ENCODE results near the gene SYNE2. TPM values are rescaled to one million over a fixed set of nuclear protein-coding genes. Genes with fewer than 3 reads are reported as not detected.

Gene SYNE2
- total RNA-seq, 1 experiment from 2014 or later = 94.2 TPM

- Histone ChIP-seq H3K27me3 (ENCODE audit: insufficient read depth, low read depth) (no peaks in the 10 kb centered on the region), H3K4me1 (replicated peaks; ENCODE audit: insufficient read depth) (no peaks in the 10 kb centered on the region), H3K9me2 (ENCODE audit: insufficient read depth) (no peaks in the 10 kb centered on the region), H3K4me2 (no peak overlapping the region), H3K79me2 (ENCODE audit: low read depth) (no peaks in the 10 kb centered on the region), H3K4me3 (no peak overlapping the region), H3K9me3 (ENCODE audit: insufficient read depth, low read depth) (no peaks in the 10 kb centered on the region), H3K36me3 (ENCODE audit: low read depth) (no peaks in the 10 kb centered on the region), H3K27ac (no peak overlapping the region), H2AFZ (no peak overlapping the region), H3F3A (ENCODE audit: insufficient read depth, low read depth) (no peaks in the 10 kb centered on the region), H4K20me1 (ENCODE audit: insufficient read depth) (no peaks in the 10 kb centered on the region)
- BruUV-seq (replicated peaks) = no TSS peak
- TF ChIP-seq CTCF (conservative IDR thresholded peaks at IDR 0.05) = no peak
- no peak for TF ChIP-seq EZH2 (IDR thresholded peaks at IDR 0.05; ENCODE audit: low read depth)
- no peak for DNase-seq
- intact Hi-C loops (cut with micrococcal nuclease; ENCODE audit: unreplicated experiment) = no loop called here
- POLR2A ChIA-PET (ENCODE audit: unreplicated experiment) = no interaction called here
- CTCF ChIA-PET = no interaction called here
Observed at GRCh38 chr14:64203366-64204006, 350.7 kb downstream of the SYNE2 start.

- BruUV-seq (replicated peaks) = no TSS peak
- intact Hi-C loops (cut with micrococcal nuclease; ENCODE audit: unreplicated experiment) = no loop called here
- Histone ChIP-seq H3K4me3 (no peak overlapping the region), H3K27ac (no peak overlapping the region), H3F3A (ENCODE audit: insufficient read depth, low read depth) (no peaks in the 10 kb centered on the region), H3K4me1 (replicated peaks; ENCODE audit: insufficient read depth) (no peaks in the 10 kb centered on the region), H3K9me3 (ENCODE audit: insufficient read depth, low read depth) (no peaks in the 10 kb centered on the region), H3K36me3 (ENCODE audit: low read depth) (no peaks in the 10 kb centered on the region), H3K27me3 (ENCODE audit: insufficient read depth, low read depth) (no peaks in the 10 kb centered on the region), H3K79me2 (ENCODE audit: low read depth) (no peaks in the 10 kb centered on the region), H3K9me2 (ENCODE audit: insufficient read depth) (no peaks in the 10 kb centered on the region), H3K4me2 (no peak overlapping the region), H4K20me1 (ENCODE audit: insufficient read depth) (no peaks in the 10 kb centered on the region), H2AFZ (no peak overlapping the region)
- TF ChIP-seq CTCF (conservative IDR thresholded peaks at IDR 0.05) (no peak), EZH2 (IDR thresholded peaks at IDR 0.05; ENCODE audit: low read depth) (no peak)
- ChIA-PET CTCF (no interaction called here), POLR2A (ENCODE audit: unreplicated experiment) (no interaction called here)
- no peak for DNase-seq
Observed at GRCh38 chr14:64208261-64208660, 355.5 kb downstream of the SYNE2 start.

GRCh38 chr14:64208981-64209380 is 356.2 kb downstream of the SYNE2 start:
- Histone ChIP-seq H2AFZ (no peak overlapping the region), H3K4me2 (no peak overlapping the region), H3K4me3 (no peak overlapping the region), H3K27ac (no peak overlapping the region), H3F3A (ENCODE audit: insufficient read depth, low read depth) (no peaks in the 10 kb centered on the region), H3K27me3 (ENCODE audit: insufficient read depth, low read depth) (no peaks in the 10 kb centered on the region), H4K20me1 (ENCODE audit: insufficient read depth) (no peaks in the 10 kb centered on the region), H3K9me3 (ENCODE audit: insufficient read depth, low read depth) (no peaks in the 10 kb centered on the region), H3K36me3 (ENCODE audit: low read depth) (no peaks in the 10 kb centered on the region), H3K4me1 (replicated peaks; ENCODE audit: insufficient read depth) (no peaks in the 10 kb centered on the region), H3K9me2 (ENCODE audit: insufficient read depth) (no peaks in the 10 kb centered on the region), H3K79me2 (ENCODE audit: low read depth) (no peaks in the 10 kb centered on the region)
- DNase-seq = no peak
- BruUV-seq (replicated peaks) = no TSS peak
- POLR2A ChIA-PET (ENCODE audit: unreplicated experiment) = no interaction called here
- TF ChIP-seq EZH2 (IDR thresholded peaks at IDR 0.05; ENCODE audit: low read depth) (no peak), CTCF (conservative IDR thresholded peaks at IDR 0.05) (no peak)
- CTCF ChIA-PET = no interaction called here
- intact Hi-C loops (cut with micrococcal nuclease; ENCODE audit: unreplicated experiment) = no loop called here

All from PC-9 (cell line).